ENCODE data around the gene ISLR. TPM values are rescaled to one million over a fixed set of nuclear protein-coding genes. Genes with fewer than 3 reads are reported as not detected.

Gene ISLR
- total RNA-seq, 1 donor from 2014 or later, result 59.8 TPM

DNA sequence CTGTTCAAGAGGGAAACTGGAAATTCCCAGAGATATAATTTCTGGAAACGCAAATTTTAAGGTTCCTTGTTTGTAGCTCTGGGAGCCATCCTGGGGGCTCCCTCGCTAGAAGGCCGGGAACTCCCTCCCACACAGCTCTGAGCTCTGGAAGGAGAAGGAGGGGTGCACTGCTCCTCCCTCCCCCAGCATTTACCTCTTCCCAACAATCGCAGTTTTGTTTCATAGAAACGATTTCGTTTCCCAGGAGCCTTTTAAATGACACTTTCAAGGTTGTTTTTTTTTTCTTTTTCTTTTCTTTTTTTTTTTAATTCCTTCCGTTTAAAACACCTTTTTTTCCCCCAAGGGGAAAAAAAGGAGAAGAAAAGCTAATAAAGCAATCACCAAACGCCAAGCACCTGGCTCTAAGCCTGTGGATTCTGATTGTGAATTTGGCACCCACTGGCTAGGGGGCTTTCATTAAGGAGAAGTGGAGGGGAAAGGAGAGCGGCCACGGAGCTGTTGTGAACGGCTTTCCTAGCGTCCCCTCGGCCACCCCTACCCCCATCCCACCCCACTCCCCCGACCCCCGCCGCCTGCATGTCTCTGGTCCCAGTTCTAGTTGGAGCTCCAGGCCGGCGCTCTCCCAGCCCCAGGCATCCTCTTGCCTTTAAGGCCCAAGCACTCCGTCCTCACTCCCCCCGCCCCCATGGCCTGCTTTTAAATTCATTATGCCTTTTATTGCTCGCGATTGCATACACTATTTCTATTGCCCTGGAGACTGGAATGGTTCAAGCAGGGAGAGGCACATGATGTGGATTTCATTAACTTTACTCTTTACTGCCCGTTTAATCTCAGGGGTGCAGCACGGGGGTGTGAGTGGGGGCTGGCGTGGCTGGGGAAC, 49.0 kb downstream of the ISLR start:
- H3K4me3 Mint-ChIP-seq, result no peak overlapping the region
- H3K27ac Mint-ChIP-seq, result peak overlapping the region; percentile 25

DNA sequence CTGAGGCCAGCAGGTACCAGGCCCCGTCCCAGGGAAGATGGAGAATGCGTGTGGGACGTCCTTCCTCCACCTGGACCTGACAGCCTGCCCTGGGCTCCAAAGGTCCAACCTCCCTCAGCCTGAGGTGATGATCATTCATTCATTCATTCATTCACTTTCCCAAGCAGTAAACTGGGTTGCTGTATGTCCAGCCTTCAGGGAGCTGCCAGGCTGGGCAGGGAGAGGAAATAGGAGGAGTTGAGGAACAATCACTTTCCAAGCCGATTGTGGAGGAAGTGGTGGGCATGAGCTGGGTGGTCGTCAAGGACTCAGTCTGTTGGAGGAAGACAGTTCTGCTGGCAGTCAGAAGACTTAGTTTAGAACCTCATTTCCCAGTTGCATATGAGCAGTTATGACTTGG, 52.4 kb downstream of the ISLR start:
- H3K27ac Mint-ChIP-seq, result no peak overlapping the region
- TF ChIP-seq, protein P1, sequence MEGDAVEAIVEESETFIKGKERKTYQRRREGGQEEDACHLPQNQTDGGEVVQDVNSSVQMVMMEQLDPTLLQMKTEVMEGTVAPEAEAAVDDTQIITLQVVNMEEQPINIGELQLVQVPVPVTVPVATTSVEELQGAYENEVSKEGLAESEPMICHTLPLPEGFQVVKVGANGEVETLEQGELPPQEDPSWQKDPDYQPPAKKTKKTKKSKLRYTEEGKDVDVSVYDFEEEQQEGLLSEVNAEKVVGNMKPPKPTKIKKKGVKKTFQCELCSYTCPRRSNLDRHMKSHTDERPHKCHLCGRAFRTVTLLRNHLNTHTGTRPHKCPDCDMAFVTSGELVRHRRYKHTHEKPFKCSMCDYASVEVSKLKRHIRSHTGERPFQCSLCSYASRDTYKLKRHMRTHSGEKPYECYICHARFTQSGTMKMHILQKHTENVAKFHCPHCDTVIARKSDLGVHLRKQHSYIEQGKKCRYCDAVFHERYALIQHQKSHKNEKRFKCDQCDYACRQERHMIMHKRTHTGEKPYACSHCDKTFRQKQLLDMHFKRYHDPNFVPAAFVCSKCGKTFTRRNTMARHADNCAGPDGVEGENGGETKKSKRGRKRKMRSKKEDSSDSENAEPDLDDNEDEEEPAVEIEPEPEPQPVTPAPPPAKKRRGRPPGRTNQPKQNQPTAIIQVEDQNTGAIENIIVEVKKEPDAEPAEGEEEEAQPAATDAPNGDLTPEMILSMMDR (IDR thresholded peaks at IDR 0.05; ENCODE audit: unreplicated experiment), result no peak

More for the DNA sequence above, 49.0 kb downstream of the ISLR start:
- no peaks in the 10 kb centered on the region for H3K36me3 Mint-ChIP-seq
- H3K9me3 Mint-ChIP-seq, result no peaks in the 10 kb centered on the region
- peaks cover 43% of the 10 kb centered on the region for H3K4me1 Mint-ChIP-seq
- peaks cover 26% of the 10 kb centered on the region for H3K27me3 Mint-ChIP-seq (ENCODE audit: low read depth)
- no peak for DNase-seq (ENCODE audit: low spot score in 2 of 2, unreplicated experiment in 2 of 2)
- TF ChIP-seq, protein P1 (IDR thresholded peaks at IDR 0.05; ENCODE audit: unreplicated experiment), result no peak

More for the DNA sequence above, 52.4 kb downstream of the ISLR start:
- H3K4me3 Mint-ChIP-seq, result no peak overlapping the region
- no peaks in the 10 kb centered on the region for H3K9me3 Mint-ChIP-seq
- DNase-seq (ENCODE audit: low spot score in 2 of 2, unreplicated experiment in 2 of 2), result no peak
- no peaks in the 10 kb centered on the region for H3K36me3 Mint-ChIP-seq
- peaks cover 47% of the 10 kb centered on the region for H3K4me1 Mint-ChIP-seq
- peaks cover 25% of the 10 kb centered on the region for H3K27me3 Mint-ChIP-seq (ENCODE audit: low read depth)

Other genes starting within 250 kb of the ISLR start
- 62.9 to 69.0 TPM (median 68.6 TPM) in 3 replicates for gene LOXL1, start 247.2 kb upstream of the ISLR start, total RNA-seq
- 11.1 to 13.7 TPM (median 11.9 TPM) in 3 replicates for gene STOML1, start 181.4 kb upstream of the ISLR start, total RNA-seq
- 41.2 to 45.3 TPM (median 43.6 TPM) in 3 replicates for gene PML, start 179.0 kb upstream of the ISLR start, total RNA-seq
- 0.20 to 0.94 TPM (median 0.29 TPM) in 3 replicates for gene GOLGA6A, start 91.2 kb upstream of the ISLR start, total RNA-seq
- gene ISLR2, start 43.1 kb upstream of the ISLR start, total RNA-seq, result 1.3 to 1.9 TPM (median 1.4 TPM) in 3 replicates
- gene STRA6, start 29.1 kb downstream of the ISLR start, total RNA-seq, result 101 to 114 TPM (median 111 TPM) in 3 replicates
- 4.2 to 6.4 TPM (median 5.0 TPM) in 3 replicates for gene CCDC33, start 62.6 kb downstream of the ISLR start, total RNA-seq
- 5.2 to 7.0 TPM (median 5.3 TPM) in 3 replicates for gene CYP11A1, start 193.9 kb downstream of the ISLR start, total RNA-seq